ENCODE data around the gene WRAP73.

WRAP73 gene

DNA sequence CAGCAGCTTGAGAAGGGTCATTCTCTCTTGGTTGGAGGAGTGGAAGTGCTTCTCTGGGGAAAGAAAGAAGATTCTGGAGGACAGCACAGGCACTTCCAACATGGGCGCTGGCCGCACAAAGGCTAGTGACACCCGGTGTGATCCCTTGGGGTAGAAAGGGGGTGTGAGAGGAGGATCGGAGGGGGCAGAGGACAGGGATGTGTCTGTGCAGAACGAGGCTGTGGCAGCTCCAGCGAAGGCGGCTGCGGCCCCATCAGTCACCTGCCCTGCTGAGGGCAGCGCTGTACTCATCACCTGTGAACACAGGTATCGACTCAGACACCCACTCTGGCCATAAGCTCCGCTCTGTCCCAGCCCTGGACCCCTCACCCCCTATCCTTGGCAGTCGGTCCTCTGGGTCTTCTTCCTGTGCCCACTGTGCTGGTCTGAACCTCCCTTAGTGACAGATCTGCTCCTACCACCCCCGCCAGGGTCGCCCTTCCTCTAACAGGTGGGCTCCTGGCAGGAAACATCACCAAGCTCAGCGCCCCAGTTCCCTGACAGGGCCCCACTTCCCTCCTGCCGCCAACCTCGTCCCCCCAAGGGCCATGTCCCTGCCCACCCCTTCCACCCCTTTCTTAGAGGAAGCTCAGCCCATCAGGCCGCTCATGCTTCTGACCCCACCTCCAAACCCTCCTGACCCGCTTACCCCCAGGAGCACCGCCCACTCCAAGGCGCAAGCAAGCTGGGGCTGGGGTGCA lies 22.5 kb upstream of the WRAP73 start:
- Mint-ChIP-seq H3K4me1 (peaks cover 33% of the 10 kb centered on the region), H3K27ac (no peak overlapping the region), H3K36me3 (ENCODE audit: low read depth) (no peaks in the 10 kb centered on the region), H3K27me3 (ENCODE audit: low read depth, poor library complexity) (peaks cover 48% of the 10 kb centered on the region), H3K9me3 (no peaks in the 10 kb centered on the region), H3K4me3 (no peak overlapping the region)
- TF ChIP-seq, protein P1, sequence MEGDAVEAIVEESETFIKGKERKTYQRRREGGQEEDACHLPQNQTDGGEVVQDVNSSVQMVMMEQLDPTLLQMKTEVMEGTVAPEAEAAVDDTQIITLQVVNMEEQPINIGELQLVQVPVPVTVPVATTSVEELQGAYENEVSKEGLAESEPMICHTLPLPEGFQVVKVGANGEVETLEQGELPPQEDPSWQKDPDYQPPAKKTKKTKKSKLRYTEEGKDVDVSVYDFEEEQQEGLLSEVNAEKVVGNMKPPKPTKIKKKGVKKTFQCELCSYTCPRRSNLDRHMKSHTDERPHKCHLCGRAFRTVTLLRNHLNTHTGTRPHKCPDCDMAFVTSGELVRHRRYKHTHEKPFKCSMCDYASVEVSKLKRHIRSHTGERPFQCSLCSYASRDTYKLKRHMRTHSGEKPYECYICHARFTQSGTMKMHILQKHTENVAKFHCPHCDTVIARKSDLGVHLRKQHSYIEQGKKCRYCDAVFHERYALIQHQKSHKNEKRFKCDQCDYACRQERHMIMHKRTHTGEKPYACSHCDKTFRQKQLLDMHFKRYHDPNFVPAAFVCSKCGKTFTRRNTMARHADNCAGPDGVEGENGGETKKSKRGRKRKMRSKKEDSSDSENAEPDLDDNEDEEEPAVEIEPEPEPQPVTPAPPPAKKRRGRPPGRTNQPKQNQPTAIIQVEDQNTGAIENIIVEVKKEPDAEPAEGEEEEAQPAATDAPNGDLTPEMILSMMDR (IDR thresholded peaks at IDR 0.05): no peak
- no peak for DNase-seq

DNA sequence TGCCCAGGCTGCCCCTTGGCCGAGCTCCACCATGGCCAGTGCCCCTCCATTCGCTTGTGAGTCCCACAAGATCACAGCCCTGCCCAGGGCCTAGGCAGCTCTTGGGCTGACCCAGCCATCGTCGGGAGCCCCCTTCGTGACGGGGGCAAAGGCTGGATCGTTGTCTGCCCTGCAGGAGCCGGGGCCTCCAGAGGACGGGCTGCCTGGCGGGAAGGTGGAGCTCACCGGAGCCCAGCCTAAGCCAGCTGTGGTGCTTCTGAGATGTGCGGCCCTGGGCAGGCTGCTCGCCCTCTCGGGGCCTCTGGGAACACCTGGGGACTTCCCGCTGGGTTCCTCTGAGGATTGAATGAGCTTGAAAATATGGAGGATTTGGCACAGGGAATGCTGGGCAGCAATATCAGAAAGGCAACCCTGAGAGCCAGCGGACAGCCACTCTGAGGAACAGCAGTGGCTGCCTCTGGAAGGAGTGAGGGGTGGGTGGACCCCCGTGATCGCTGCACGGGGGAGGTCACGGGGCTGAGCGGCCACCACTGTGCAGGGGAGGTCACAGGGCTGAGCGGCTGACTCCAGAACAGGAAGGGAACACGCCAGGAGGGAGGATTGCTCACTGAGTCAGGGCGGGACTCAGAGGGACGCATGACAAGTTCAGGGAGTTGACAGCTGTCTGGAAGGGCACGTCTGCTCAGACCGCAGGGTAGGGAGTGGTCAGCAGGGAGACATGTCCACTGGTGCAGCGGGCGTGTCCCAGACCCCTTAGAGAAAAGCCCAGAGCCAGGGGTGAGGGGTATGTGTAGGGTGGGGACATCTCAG lies 21.7 kb upstream of the WRAP73 start:
- no peaks in the 10 kb centered on the region for H3K9me3 Mint-ChIP-seq
- peaks cover 39% of the 10 kb centered on the region for H3K4me1 Mint-ChIP-seq
- TF ChIP-seq, protein P1 (IDR thresholded peaks at IDR 0.05): no peak
- H3K4me3 Mint-ChIP-seq: peak overlapping the region; percentile 51
- no peak for DNase-seq
- no peaks in the 10 kb centered on the region for H3K36me3 Mint-ChIP-seq (ENCODE audit: low read depth)
- no peak overlapping the region for H3K27ac Mint-ChIP-seq
- peaks cover 47% of the 10 kb centered on the region for H3K27me3 Mint-ChIP-seq (ENCODE audit: low read depth, poor library complexity)

DNA sequence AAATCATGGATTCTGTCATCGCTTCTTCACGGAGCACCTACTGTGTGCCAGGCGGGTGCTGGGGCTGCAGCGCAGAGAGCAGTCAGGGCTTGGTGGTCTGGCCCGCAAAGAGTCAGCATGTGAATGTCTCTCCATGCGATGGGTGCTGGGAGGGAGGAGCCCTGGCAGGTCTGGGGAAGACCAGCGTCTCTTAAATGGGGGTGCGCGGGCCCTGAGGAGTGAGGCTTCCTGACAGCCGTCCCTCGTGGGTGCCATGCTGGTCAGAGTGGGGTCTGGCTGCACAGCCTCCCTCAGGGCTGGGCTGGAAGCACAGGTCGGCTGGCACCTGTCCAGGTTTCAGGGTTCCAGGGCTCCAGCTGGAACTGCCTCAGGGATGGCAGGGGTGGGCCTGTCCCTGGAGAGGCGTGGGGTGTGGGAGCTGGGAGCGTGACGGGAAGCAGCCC lies 20.9 kb upstream of the WRAP73 start:
- no peak overlapping the region for H3K27ac Mint-ChIP-seq
- no peak for DNase-seq
- H3K27me3 Mint-ChIP-seq (ENCODE audit: low read depth, poor library complexity): peaks cover 49% of the 10 kb centered on the region
- H3K36me3 Mint-ChIP-seq (ENCODE audit: low read depth): no peaks in the 10 kb centered on the region
- H3K4me1 Mint-ChIP-seq: peaks cover 45% of the 10 kb centered on the region
- TF ChIP-seq, protein P1 (IDR thresholded peaks at IDR 0.05): no peak
- no peaks in the 10 kb centered on the region for H3K9me3 Mint-ChIP-seq
- H3K4me3 Mint-ChIP-seq: no peak overlapping the region

DNA sequence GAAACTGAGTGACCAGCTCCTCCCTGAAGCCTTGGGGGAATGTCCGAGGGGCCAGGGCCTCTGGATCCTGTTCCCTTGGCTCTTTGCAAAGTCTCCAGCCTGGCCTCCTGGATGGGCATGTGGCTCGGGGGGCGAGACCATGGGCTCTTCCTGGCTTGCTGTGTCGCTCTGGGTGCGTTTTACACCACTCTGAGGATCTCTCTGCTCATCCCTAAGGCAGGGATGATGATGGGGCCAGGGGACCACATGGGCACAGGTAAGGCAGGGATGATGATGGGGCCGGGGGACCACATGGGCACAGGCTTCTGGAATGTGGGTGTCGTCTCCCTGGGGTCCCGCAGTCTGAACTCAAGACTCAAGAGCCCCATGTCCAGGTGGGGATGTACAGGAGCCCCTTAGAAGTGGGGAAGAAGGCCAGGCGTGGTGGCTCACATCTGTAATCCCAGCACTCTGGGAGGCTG lies 20.1 kb upstream of the WRAP73 start:
- H3K36me3 Mint-ChIP-seq (ENCODE audit: low read depth): no peaks in the 10 kb centered on the region
- H3K27ac Mint-ChIP-seq: no peak overlapping the region
- H3K4me3 Mint-ChIP-seq: no peak overlapping the region
- no peaks in the 10 kb centered on the region for H3K9me3 Mint-ChIP-seq
- no peak for DNase-seq
- TF ChIP-seq, protein P1 (IDR thresholded peaks at IDR 0.05): no peak
- peaks cover 48% of the 10 kb centered on the region for H3K4me1 Mint-ChIP-seq
- peaks cover 49% of the 10 kb centered on the region for H3K27me3 Mint-ChIP-seq (ENCODE audit: low read depth, poor library complexity)

DNA sequence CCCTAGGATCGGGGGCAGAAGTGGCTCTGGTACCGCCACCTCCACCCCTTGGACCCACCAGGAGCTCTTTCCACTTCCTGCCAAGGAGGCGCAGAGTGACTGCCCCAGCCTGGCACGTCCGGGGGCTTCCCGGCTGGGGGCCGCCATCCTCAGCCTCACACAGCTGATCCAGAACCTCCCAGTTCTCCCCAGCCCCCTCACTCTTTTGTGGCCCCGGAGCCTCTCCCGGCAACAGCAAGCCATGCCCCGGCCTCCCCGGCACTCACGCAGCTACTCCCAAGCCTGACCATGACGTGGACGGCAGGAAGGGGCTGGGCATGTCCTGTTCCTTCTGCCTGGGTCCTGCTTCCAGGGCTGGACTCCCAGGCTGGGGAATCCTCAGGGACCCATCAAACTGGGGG lies 19.5 kb upstream of the WRAP73 start:
- no peak overlapping the region for H3K27ac Mint-ChIP-seq
- TF ChIP-seq, protein P1 (IDR thresholded peaks at IDR 0.05): no peak
- DNase-seq: no peak
- H3K36me3 Mint-ChIP-seq (ENCODE audit: low read depth): no peaks in the 10 kb centered on the region
- H3K4me1 Mint-ChIP-seq: peaks cover 54% of the 10 kb centered on the region
- peaks cover 49% of the 10 kb centered on the region for H3K27me3 Mint-ChIP-seq (ENCODE audit: low read depth, poor library complexity)
- no peaks in the 10 kb centered on the region for H3K9me3 Mint-ChIP-seq
- H3K4me3 Mint-ChIP-seq: no peak overlapping the region

Data from nephron progenitor cell (in vitro differentiated cells).